Nephron progenitor cell (in vitro differentiated cells): ENCODE measurements around the gene MBOAT2.

Source experiments
- DNase-seq: peaks from one replicate; pipeline ENCODE4 v3.0.0; 2021
- H3K27ac Mint-ChIP-seq: 2 replicates; pipeline ENCODE4 v1.8.0; 2021; ENCODE audit warnings: mild to moderate bottlenecking, moderate library complexity, mixed read lengths
- H3K27me3 Mint-ChIP-seq: 2 replicates; pipeline ENCODE4 v1.8.0; 2021; ENCODE audit warnings: mild to moderate bottlenecking, low read depth, mixed read lengths; ENCODE audit not compliant: poor library complexity
- H3K36me3 Mint-ChIP-seq: 2 replicates; pipeline ENCODE4 v1.8.0; 2021; ENCODE audit warnings: low read depth, mixed read lengths
- H3K4me1 Mint-ChIP-seq: 2 replicates; pipeline ENCODE4 v1.8.0; 2021; ENCODE audit warnings: mixed read lengths
- H3K4me3 Mint-ChIP-seq: 2 replicates; pipeline ENCODE4 v1.8.0; 2021; ENCODE audit warnings: mild to moderate bottlenecking, moderate library complexity, mixed read lengths
- H3K9me3 Mint-ChIP-seq: 2 replicates; pipeline ENCODE4 v1.8.0; 2021; ENCODE audit warnings: mild to moderate bottlenecking, moderate library complexity, mixed read lengths
- CTCF ChIP-seq: fragments of 200-600 bp; sonication (generic); IDR thresholded peaks from 2 replicates; pipeline ENCODE4 v1.5.0; 2021; ENCODE audit warnings: antibody characterized with exemption

Gene MBOAT2

GRCh38 chr2:8849327-8849726, 154.2 kb downstream of the MBOAT2 start:
- peaks cover 81% of the 10 kb centered on the region for H3K4me1 Mint-ChIP-seq
- DNase-seq, result no peak
- H3K27ac Mint-ChIP-seq, result peak overlapping the region; percentile 66
- H3K4me3 Mint-ChIP-seq, result peak overlapping the region; percentile 26
- peaks cover 13% of the 10 kb centered on the region for H3K27me3 Mint-ChIP-seq
- no peak for TF ChIP-seq CTCF
- H3K9me3 Mint-ChIP-seq, result no peaks in the 10 kb centered on the region
- peaks cover 5% of the 10 kb centered on the region for H3K36me3 Mint-ChIP-seq

- Mint-ChIP-seq H3K9me3 (no peaks in the 10 kb centered on the region), H3K27me3 (peaks cover 19% of the 10 kb centered on the region), H3K36me3 (peaks cover 5% of the 10 kb centered on the region), H3K4me3 (no peak overlapping the region), H3K4me1 (peaks cover 86% of the 10 kb centered on the region), H3K27ac (no peak overlapping the region)
- no peak for DNase-seq
- no peak for TF ChIP-seq CTCF
Observed at GRCh38 chr2:8848328-8849100, 155.0 kb downstream of the MBOAT2 start.

- Mint-ChIP-seq H3K27me3 (peaks cover 19% of the 10 kb centered on the region), H3K27ac (peak overlapping the region; percentile 10), H3K4me3 (peak overlapping the region; percentile 10), H3K36me3 (peaks cover 5% of the 10 kb centered on the region), H3K9me3 (no peaks in the 10 kb centered on the region), H3K4me1 (peaks cover 82% of the 10 kb centered on the region)
- DNase-seq, result no peak
- TF ChIP-seq CTCF, result no peak
Observed at GRCh38 chr2:8847400-8847799, 156.1 kb downstream of the MBOAT2 start.

GRCh38 chr2:8841932-8842331, 161.6 kb downstream of the MBOAT2 start:
- TF ChIP-seq CTCF, result no peak

GRCh38 chr2:8840475-8841091, 162.9 kb downstream of the MBOAT2 start:
- Mint-ChIP-seq H3K4me3 (peak overlapping the region; percentile 9), H3K9me3 (peaks cover 24% of the 10 kb centered on the region), H3K27me3 (peaks cover 22% of the 10 kb centered on the region), H3K36me3 (peaks cover 9% of the 10 kb centered on the region), H3K4me1 (peaks cover 41% of the 10 kb centered on the region), H3K27ac (peak overlapping the region; percentile 25)
- no peak for TF ChIP-seq CTCF
- no peak for DNase-seq

More at GRCh38 chr2:8841932-8842331, 161.6 kb downstream of the MBOAT2 start:
- Mint-ChIP-seq H3K9me3 (peaks cover 24% of the 10 kb centered on the region), H3K27ac (no peak overlapping the region), H3K4me1 (peaks cover 43% of the 10 kb centered on the region), H3K4me3 (no peak overlapping the region), H3K27me3 (peaks cover 23% of the 10 kb centered on the region), H3K36me3 (peaks cover 14% of the 10 kb centered on the region)
- no peak for DNase-seq
